Nephron progenitor cell (in vitro differentiated cells): Measurements from ENCODE around the gene TH.

Experiments
- DNase-seq: peaks from one replicate; pipeline ENCODE4 v3.0.0; 2021
- H3K27ac Mint-ChIP-seq: 2 replicates; pipeline ENCODE4 v1.8.0; 2021; ENCODE audit warnings: mild to moderate bottlenecking, moderate library complexity, mixed read lengths
- H3K27me3 Mint-ChIP-seq: 2 replicates; pipeline ENCODE4 v1.8.0; 2021; ENCODE audit warnings: mild to moderate bottlenecking, low read depth, mixed read lengths; ENCODE audit not compliant: poor library complexity
- H3K36me3 Mint-ChIP-seq: 2 replicates; pipeline ENCODE4 v1.8.0; 2021; ENCODE audit warnings: low read depth, mixed read lengths
- H3K4me1 Mint-ChIP-seq: 2 replicates; pipeline ENCODE4 v1.8.0; 2021; ENCODE audit warnings: mixed read lengths
- H3K4me3 Mint-ChIP-seq: 2 replicates; pipeline ENCODE4 v1.8.0; 2021; ENCODE audit warnings: mild to moderate bottlenecking, moderate library complexity, mixed read lengths
- H3K9me3 Mint-ChIP-seq: 2 replicates; pipeline ENCODE4 v1.8.0; 2021; ENCODE audit warnings: mild to moderate bottlenecking, moderate library complexity, mixed read lengths
- CTCF ChIP-seq: fragments of 200-600 bp; sonication (generic); IDR thresholded peaks from 2 replicates; pipeline ENCODE4 v1.5.0; 2021; ENCODE audit warnings: antibody characterized with exemption

The TH gene

GRCh38 chr11:2131371-2132236 lies 40.0 kb downstream of the TH start:
- H3K27me3 Mint-ChIP-seq, result peaks cover 40% of the 10 kb centered on the region
- no peak for DNase-seq
- TF ChIP-seq CTCF, result no peak
- peak overlapping the region; percentile 97 for H3K27ac Mint-ChIP-seq
- H3K4me1 Mint-ChIP-seq, result peaks cover 67% of the 10 kb centered on the region
- no peaks in the 10 kb centered on the region for H3K9me3 Mint-ChIP-seq
- peaks cover 45% of the 10 kb centered on the region for H3K36me3 Mint-ChIP-seq
- peak overlapping the region; percentile 44 for H3K4me3 Mint-ChIP-seq

GRCh38 chr11:2130881-2131352 lies 40.7 kb downstream of the TH start:
- Mint-ChIP-seq H3K36me3 (peaks cover 40% of the 10 kb centered on the region), H3K4me1 (peaks cover 60% of the 10 kb centered on the region), H3K9me3 (no peaks in the 10 kb centered on the region), H3K27me3 (peaks cover 36% of the 10 kb centered on the region), H3K4me3 (peak overlapping the region; percentile 44), H3K27ac (peak overlapping the region; percentile 97)
- TF ChIP-seq CTCF, result no peak
- no peak for DNase-seq

GRCh38 chr11:2129699-2130366 lies 41.8 kb downstream of the TH start:
- no peak for TF ChIP-seq CTCF
- H3K36me3 Mint-ChIP-seq, result peaks cover 30% of the 10 kb centered on the region
- H3K27ac Mint-ChIP-seq, result peak overlapping the region; percentile 48
- H3K9me3 Mint-ChIP-seq, result no peaks in the 10 kb centered on the region
- H3K4me3 Mint-ChIP-seq, result no peak overlapping the region
- peaks cover 33% of the 10 kb centered on the region for H3K27me3 Mint-ChIP-seq
- no peak for DNase-seq
- H3K4me1 Mint-ChIP-seq, result peaks cover 50% of the 10 kb centered on the region

- H3K4me1 Mint-ChIP-seq, result peaks cover 44% of the 10 kb centered on the region
- H3K27ac Mint-ChIP-seq, result peak overlapping the region; percentile 15
- H3K27me3 Mint-ChIP-seq, result peaks cover 34% of the 10 kb centered on the region
- no peaks in the 10 kb centered on the region for H3K9me3 Mint-ChIP-seq
- DNase-seq, result no peak
- no peak overlapping the region for H3K4me3 Mint-ChIP-seq
- peaks cover 28% of the 10 kb centered on the region for H3K36me3 Mint-ChIP-seq
- TF ChIP-seq CTCF, result no peak
These were observed 42.3 kb downstream of the TH start for GRCh38 chr11:2129308-2129698.

GRCh38 chr11:2128511-2129307 lies 42.9 kb downstream of the TH start:
- Mint-ChIP-seq H3K4me3 (no peak overlapping the region), H3K27ac (peak overlapping the region; percentile 15), H3K4me1 (peaks cover 41% of the 10 kb centered on the region), H3K9me3 (no peaks in the 10 kb centered on the region), H3K27me3 (peaks cover 35% of the 10 kb centered on the region), H3K36me3 (peaks cover 28% of the 10 kb centered on the region)
- no peak for DNase-seq
- TF ChIP-seq CTCF, result no peak
